ENCODE measurements around the gene KMT2C. TPM values are rescaled to one million over a fixed set of nuclear protein-coding genes. Genes with fewer than 3 reads are reported as not detected.

Gene KMT2C
- total and polyA plus RNA-seq, 2 of the 8 experiments (the other 6 are each of a cell fraction or from before 2014, with no cell fraction given), result 9.1 to 40.8 TPM

DNA sequence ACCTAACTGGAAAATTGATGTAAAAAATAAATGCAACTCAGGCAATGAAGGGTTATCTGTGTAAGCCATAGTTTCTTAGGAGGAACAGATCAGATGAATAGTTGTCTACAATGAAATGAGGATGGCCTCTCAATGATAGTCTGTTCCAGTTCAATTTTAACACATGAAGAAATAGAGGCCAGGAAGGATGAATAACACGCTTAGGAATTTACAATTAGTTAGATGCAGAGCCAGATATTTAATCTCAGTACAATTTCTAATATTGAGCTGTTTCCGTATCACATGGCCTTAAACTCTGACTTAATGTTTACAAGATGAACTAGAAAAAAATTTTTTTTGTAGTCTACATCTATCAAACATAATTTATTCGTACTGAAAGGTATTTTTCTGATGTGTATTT lies 233.7 kb downstream of the KMT2C start:
- Histone ChIP-seq H3K79me2 (ENCODE audit: control insufficient read depth in 1 of 2, insufficient read depth in 2 of 2, low read length in 2 of 2) (no peaks in the 10 kb centered on the region), H4K91ac (replicated peaks; ENCODE audit: insufficient read length, low read length) (no peak overlapping the region), H3K79me1 (ENCODE audit: low read depth, low read length) (no peaks in the 10 kb centered on the region), H2BK12ac (ENCODE audit: low read depth, low read length) (no peak overlapping the region), H2BK20ac (ENCODE audit: low read length) (no peak overlapping the region), H2BK15ac (ENCODE audit: low read length) (no peak overlapping the region), H2AFZ (ENCODE audit: low read length) (no peak overlapping the region), H2BK120ac (replicated peaks; ENCODE audit: low read depth, low read length) (no peak overlapping the region), H4K20me1 (replicated peaks in 1 of 2; ENCODE audit: control insufficient read depth in 1 of 2, insufficient read depth in 2 of 2, low read length in 2 of 2) (no peaks in the 10 kb centered on the region), H3K27me3 (replicated peaks in 1 of 4; ENCODE audit: control insufficient read depth in 3 of 4, extremely low read depth in 1 of 4, insufficient read depth in 3 of 4, low read length in 3 of 4) (no peaks in the 10 kb centered on the region), H3K56ac (replicated peaks; ENCODE audit: insufficient read length, low read depth, low read length) (no peak overlapping the region), H2BK5ac (ENCODE audit: low read depth, low read length) (no peak overlapping the region), H3K4ac (replicated peaks; ENCODE audit: insufficient read length, low read depth, low read length) (no peak overlapping the region), H3K4me2 (ENCODE audit: insufficient read depth in 1 of 2, low read depth in 2 of 2, low read length in 2 of 2) (no peak overlapping the region), H3K9me3 (ENCODE audit: insufficient read depth in 2 of 2, low read depth in 1 of 2, low read length in 1 of 2) (no peaks in the 10 kb centered on the region), H3K36me3 (ENCODE audit: control insufficient read depth in 2 of 4, insufficient read depth in 4 of 4, low read length in 3 of 4) (peaks cover 0 to 7% (median 3%) of the 10 kb centered on the region in 4 experiments; a peak in 3 of 8 replicates), H2AK5ac (ENCODE audit: low read depth, low read length) (no peak overlapping the region), H3K4me3 (ENCODE audit: extremely low read depth in 1 of 4, insufficient read depth in 2 of 4, low read depth in 3 of 4, low read length in 4 of 4) (no peak overlapping the region), H3K18ac (ENCODE audit: extremely low read depth, low read length) (no peak overlapping the region), H3K23me2 (ENCODE audit: low read depth, low read length) (no peaks in the 10 kb centered on the region; the same call in 1 of the 2 replicates), H4K5ac (ENCODE audit: insufficient read length, low read depth, low read length) (no peak overlapping the region), H3K27ac (ENCODE audit: low read depth, low read length) (no peak overlapping the region), H3K14ac (ENCODE audit: insufficient read length) (no peak overlapping the region), H3K9ac (replicated peaks in 1 of 4; ENCODE audit: extremely low read depth in 1 of 4, low read depth in 3 of 4, low read length in 3 of 4) (no peak overlapping the region), H4K8ac (ENCODE audit: extremely low read depth, insufficient read depth, low read length) (no peak overlapping the region), H3K4me1 (replicated peaks in 1 of 4; ENCODE audit: control insufficient read depth in 3 of 4, insufficient read depth in 4 of 4, low read length in 3 of 4) (no peaks in the 10 kb centered on the region), H3K23ac (ENCODE audit: insufficient read length) (no peak overlapping the region)
- ChIA-PET CTCF (ENCODE audit: partially characterized antibody) (no interaction called here), POLR2A (ENCODE audit: partially characterized antibody) (interaction anchor here (0.6 kb wide), 1 partner anchor 706 kb away, joined by 4 read pairs; no protein-coding TSS in a partner anchor)
- WGBS, 2 experiments (ENCODE audit: extremely low coverage in 1 of 2, insufficient coverage in 1 of 2, insufficient read length in 1 of 2, insufficient replicate concordance in 2 of 2, low coverage in 1 of 2, low lambda C conversion rate in 2 of 2, missing lambda C conversion rate in 1 of 2), result 87% methylated on average over 3 of the region's 3 CpGs; no CpG with 5 or more reads in 1 of the 2 experiments
- no peak for DNase-seq (ENCODE audit: low read depth in 1 of 2, low spot score in 2 of 2)
- no peak for FAIRE-seq
- TF ChIP-seq JUN (IDR thresholded peaks at IDR 0.05; ENCODE audit: low read depth, low read length) (no peak), CBX8 (IDR thresholded peaks at IDR 0.05; ENCODE audit: borderline replicate concordance, low read depth, low read length) (no peak), RNF2 (IDR thresholded peaks at IDR 0.05; ENCODE audit: borderline replicate concordance, low read depth, low read length, missing control alignments, poor library complexity, severe bottlenecking) (no peak), CEBPB (IDR thresholded peaks at IDR 0.05; ENCODE audit: low read depth, low read length) (no peak), RFX5 (IDR thresholded peaks at IDR 0.05; ENCODE audit: borderline replicate concordance, low read depth, low read length) (no peak), KDM4A (IDR thresholded peaks at IDR 0.05; ENCODE audit: low read depth, low read length, severe bottlenecking) (no peak), SP2 (IDR thresholded peaks at IDR 0.05; ENCODE audit: low read length) (no peak), SAP30 (IDR thresholded peaks at IDR 0.05; ENCODE audit: insufficient read depth, insufficient replicate concordance, low read length) (no peak), CHD1 (IDR thresholded peaks at IDR 0.05; ENCODE audit: low read depth, low read length) (no peak), FOSL1 (IDR thresholded peaks at IDR 0.05; ENCODE audit: insufficient read depth, low read depth, low read length) (no peak)
- TF ChIP-seq, protein P1, sequence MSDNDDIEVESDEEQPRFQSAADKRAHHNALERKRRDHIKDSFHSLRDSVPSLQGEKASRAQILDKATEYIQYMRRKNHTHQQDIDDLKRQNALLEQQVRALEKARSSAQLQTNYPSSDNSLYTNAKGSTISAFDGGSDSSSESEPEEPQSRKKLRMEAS (IDR thresholded peaks at IDR 0.05), result no peak
- TF ChIP-seq, protein P2, sequence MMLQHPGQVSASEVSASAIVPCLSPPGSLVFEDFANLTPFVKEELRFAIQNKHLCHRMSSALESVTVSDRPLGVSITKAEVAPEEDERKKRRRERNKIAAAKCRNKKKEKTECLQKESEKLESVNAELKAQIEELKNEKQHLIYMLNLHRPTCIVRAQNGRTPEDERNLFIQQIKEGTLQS (IDR thresholded peaks at IDR 0.05; ENCODE audit: insufficient read depth, low read depth, low read length), result no peak

Measured in H1 (cell line).